ENCODE data around the gene C9orf78. TPM values are rescaled to one million over a fixed set of nuclear protein-coding genes. Genes with fewer than 3 reads are reported as not detected.
A peak's percentile ranks its signal among the peaks of the same experiment; 100 is the strongest.

The C9orf78 gene
- polyA plus RNA-seq, 1 experiment, result 26.1 TPM

- no peak for DNase-seq (ENCODE audit: low read depth)
Observed at GRCh38 chr9:129836311-129837007, 1.4 kb upstream of the C9orf78 start.

DNA sequence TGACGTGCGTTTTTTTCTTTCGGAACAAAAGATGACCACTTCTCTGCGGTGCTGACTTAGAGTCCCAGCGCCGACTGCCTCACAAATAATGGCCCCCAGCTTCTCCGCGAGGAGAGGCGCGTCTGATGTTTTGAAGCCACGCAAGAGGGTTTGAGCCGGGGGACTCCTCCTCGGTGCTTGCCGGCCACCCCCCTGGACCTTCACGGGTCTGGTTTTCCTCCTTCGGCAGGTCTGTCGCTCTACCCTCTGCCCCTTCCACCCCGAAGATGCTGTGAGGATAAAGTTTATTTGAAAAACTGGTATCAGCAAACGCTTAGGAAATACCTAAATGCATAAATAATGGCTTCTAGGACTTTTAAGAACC lies 767 bp upstream of the C9orf78 start:
- ChIA-PET POLR2A (no interaction called here), CTCF (no interaction called here)
- Histone ChIP-seq H3K36me3 (ENCODE audit: control insufficient read depth, insufficient read depth, low read length) (peaks cover 2% of the 10 kb centered on the region), H3K27me3 (ENCODE audit: control insufficient read depth, insufficient read depth, low read length) (no peaks in the 10 kb centered on the region), H3K4me3 (ENCODE audit: low read depth, low read length) (peak overlapping the region; percentile 68)
- TF ChIP-seq, protein P1, sequence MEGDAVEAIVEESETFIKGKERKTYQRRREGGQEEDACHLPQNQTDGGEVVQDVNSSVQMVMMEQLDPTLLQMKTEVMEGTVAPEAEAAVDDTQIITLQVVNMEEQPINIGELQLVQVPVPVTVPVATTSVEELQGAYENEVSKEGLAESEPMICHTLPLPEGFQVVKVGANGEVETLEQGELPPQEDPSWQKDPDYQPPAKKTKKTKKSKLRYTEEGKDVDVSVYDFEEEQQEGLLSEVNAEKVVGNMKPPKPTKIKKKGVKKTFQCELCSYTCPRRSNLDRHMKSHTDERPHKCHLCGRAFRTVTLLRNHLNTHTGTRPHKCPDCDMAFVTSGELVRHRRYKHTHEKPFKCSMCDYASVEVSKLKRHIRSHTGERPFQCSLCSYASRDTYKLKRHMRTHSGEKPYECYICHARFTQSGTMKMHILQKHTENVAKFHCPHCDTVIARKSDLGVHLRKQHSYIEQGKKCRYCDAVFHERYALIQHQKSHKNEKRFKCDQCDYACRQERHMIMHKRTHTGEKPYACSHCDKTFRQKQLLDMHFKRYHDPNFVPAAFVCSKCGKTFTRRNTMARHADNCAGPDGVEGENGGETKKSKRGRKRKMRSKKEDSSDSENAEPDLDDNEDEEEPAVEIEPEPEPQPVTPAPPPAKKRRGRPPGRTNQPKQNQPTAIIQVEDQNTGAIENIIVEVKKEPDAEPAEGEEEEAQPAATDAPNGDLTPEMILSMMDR (IDR thresholded peaks at IDR 0.05; ENCODE audit: insufficient read depth, low read depth, low read length), result no peak
- DNase-seq (ENCODE audit: low read depth), result no peak

More at GRCh38 chr9:129836311-129837007, 1.4 kb upstream of the C9orf78 start:
- Histone ChIP-seq H3K4me3 (ENCODE audit: low read depth, low read length) (peak overlapping the region; percentile 68), H3K27me3 (ENCODE audit: control insufficient read depth, insufficient read depth, low read length) (no peaks in the 10 kb centered on the region), H3K36me3 (ENCODE audit: control insufficient read depth, insufficient read depth, low read length) (peaks cover 2% of the 10 kb centered on the region)
- CTCF ChIA-PET, result no interaction called here
- TF ChIP-seq, protein P1 (IDR thresholded peaks at IDR 0.05; ENCODE audit: insufficient read depth, low read depth, low read length), result no peak
- POLR2A ChIA-PET, result no interaction called here

- TF ChIP-seq, protein P1 (IDR thresholded peaks at IDR 0.05; ENCODE audit: insufficient read depth, low read depth, low read length), result no peak
- peaks cover 5% of the 10 kb centered on the region for H3K36me3 ChIP-seq (ENCODE audit: control insufficient read depth, insufficient read depth, low read length)
- POLR2A ChIA-PET, result no interaction called here
- CTCF ChIA-PET, result interaction anchor here (0.6 to 0.9 kb wide), 2 partner anchors 90 to 276 kb away, joined by 3 read pairs; no protein-coding TSS in a partner anchor
- H3K27me3 ChIP-seq (ENCODE audit: control insufficient read depth, insufficient read depth, low read length), result no peaks in the 10 kb centered on the region
- DNase-seq (ENCODE audit: low read depth), result no peak
- peak overlapping the region; percentile 68 for H3K4me3 ChIP-seq (ENCODE audit: low read depth, low read length)
Observed at GRCh38 chr9:129834489-129835127, 467 bp downstream of the C9orf78 start.

- POLR2A ChIA-PET, result no interaction called here
- CTCF ChIA-PET, result interaction anchor here (0.9 to 1.2 kb wide), 2 partner anchors 14 to 106 kb away, joined by 3 read pairs; no protein-coding TSS in a partner anchor
- DNase-seq (ENCODE audit: low read depth), result no peak
Observed at GRCh38 chr9:129832982-129833381, 2.1 kb downstream of the C9orf78 start.

GRCh38 chr9:129828969-129829368 lies 6.1 kb downstream of the C9orf78 start:
- POLR2A ChIA-PET, result no interaction called here
- no peaks in the 10 kb centered on the region for H3K27me3 ChIP-seq (ENCODE audit: control insufficient read depth, insufficient read depth, low read length)
- H3K36me3 ChIP-seq (ENCODE audit: control insufficient read depth, insufficient read depth, low read length), result peaks cover 11% of the 10 kb centered on the region
- no peak overlapping the region for H3K4me3 ChIP-seq (ENCODE audit: low read depth, low read length)
- no peak for DNase-seq (ENCODE audit: low read depth)
- TF ChIP-seq, protein P1 (IDR thresholded peaks at IDR 0.05; ENCODE audit: insufficient read depth, low read depth, low read length), result no peak
- CTCF ChIA-PET, result no interaction called here

More at GRCh38 chr9:129832982-129833381, 2.1 kb downstream of the C9orf78 start:
- H3K4me3 ChIP-seq (ENCODE audit: low read depth, low read length), result no peak overlapping the region
- TF ChIP-seq, protein P1 (IDR thresholded peaks at IDR 0.05; ENCODE audit: insufficient read depth, low read depth, low read length), result no peak
- H3K27me3 ChIP-seq (ENCODE audit: control insufficient read depth, insufficient read depth, low read length), result no peaks in the 10 kb centered on the region
- peaks cover 11% of the 10 kb centered on the region for H3K36me3 ChIP-seq (ENCODE audit: control insufficient read depth, insufficient read depth, low read length)

Measured in BJ (cell line).